ENCODE data around the gene RTN1. TPM values are rescaled to one million over a fixed set of nuclear protein-coding genes. Genes with fewer than 3 reads are reported as not detected.

The RTN1 gene
- total and polyA plus RNA-seq, 9 of the 15 experiments (the other 6 are each of a cell fraction or from before 2014, with no cell fraction given), result 0.03 to 0.09 TPM; not detected in 7

DNA sequence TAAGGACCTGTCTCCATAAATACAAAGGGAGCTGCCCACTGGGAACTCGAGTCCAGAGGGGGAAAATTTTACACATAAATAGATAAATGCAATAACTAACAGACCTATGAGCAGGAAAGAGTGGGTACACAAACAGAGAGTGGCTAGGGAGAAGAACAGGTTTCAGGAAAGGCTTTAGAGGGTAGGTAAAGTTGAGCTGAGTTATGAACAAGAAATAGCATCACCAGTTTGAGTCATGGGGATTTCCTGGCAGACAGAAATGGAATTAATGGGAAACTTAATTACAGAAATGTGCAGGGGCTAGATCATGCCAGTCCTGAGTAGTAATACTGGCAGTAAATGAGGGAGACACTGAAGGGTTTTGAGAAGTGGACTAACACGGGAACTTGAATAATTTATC lies 236.0 kb downstream of the RTN1 start:
- ChIA-PET CTCF (ENCODE audit: low intra/inter-chr PET ratio) (no interaction called here), POLR2A (no interaction called here)
- BruUV-seq (replicated peaks), result no TSS peak
- peaks cover 0 to 6% of the 10 kb centered on the region in 2 experiments; a peak in 2 of 5 replicates for H3K4me1 ChIP-seq (replicated peaks in 1 of 2; ENCODE audit: control insufficient read depth in 2 of 2, insufficient read depth in 2 of 2, low read length in 2 of 2)
- no peaks in the 10 kb centered on the region for H3K9me1 ChIP-seq (ENCODE audit: control insufficient read depth, insufficient read depth, low read length)
- no peaks in the 10 kb centered on the region for H3K9me3 ChIP-seq (replicated peaks; ENCODE audit: control insufficient read depth, insufficient read depth, low read depth, low read length)
- 0% methylated on average over 2 of the region's 2 CpGs for WGBS (ENCODE audit: insufficient coverage, low coverage, missing lambda C conversion rate)
- intact Hi-C loops (cut with micrococcal nuclease), result loop anchor here (5.0 kb wide), 3 partner anchors 263 to 533 kb away; partner anchors contain the start of gene DHRS7
- no peak overlapping the region for H3K4me2 ChIP-seq (ENCODE audit: insufficient read depth, low read length)
- in situ Hi-C loops (cut with MboI), result no loop called here
- no peaks in the 10 kb centered on the region for H3K36me3 ChIP-seq (ENCODE audit: control insufficient read depth, insufficient read depth, low read length)
- FAIRE-seq (no peak), ATAC-seq (no peak), DNase-seq (ENCODE audit: extremely low read depth in 1 of 4, low spot score in 3 of 4) (no peak)
- 0 out of 5 replicates have a peak, but pooled peaks cover 0 to 5% of the 10 kb centered on the region in 2 experiments for H3K27me3 ChIP-seq (ENCODE audit: control insufficient read depth in 2 of 2, insufficient read depth in 2 of 2, low read length in 2 of 2)
- no peak overlapping the region for H2AFZ ChIP-seq (ENCODE audit: low read depth, low read length)
- TF ChIP-seq, protein P1, sequence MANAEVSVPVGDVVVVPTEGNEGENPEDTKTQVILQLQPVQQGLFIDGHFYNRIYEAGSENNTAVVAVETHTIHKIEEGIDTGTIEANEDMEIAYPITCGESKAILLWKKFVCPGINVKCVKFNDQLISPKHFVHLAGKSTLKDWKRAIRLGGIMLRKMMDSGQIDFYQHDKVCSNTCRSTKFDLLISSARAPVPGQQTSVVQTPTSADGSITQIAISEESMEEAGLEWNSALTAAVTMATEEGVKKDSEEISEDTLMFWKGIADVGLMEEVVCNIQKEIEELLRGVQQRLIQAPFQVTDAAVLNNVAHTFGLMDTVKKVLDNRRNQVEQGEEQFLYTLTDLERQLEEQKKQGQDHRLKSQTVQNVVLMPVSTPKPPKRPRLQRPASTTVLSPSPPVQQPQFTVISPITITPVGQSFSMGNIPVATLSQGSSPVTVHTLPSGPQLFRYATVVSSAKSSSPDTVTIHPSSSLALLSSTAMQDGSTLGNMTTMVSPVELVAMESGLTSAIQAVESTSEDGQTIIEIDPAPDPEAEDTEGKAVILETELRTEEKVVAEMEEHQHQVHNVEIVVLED (CRISPR knock-in tag; IDR thresholded peaks at IDR 0.05), result no peak
- TF ChIP-seq ZNF717 (CRISPR knock-in tag; IDR thresholded peaks at IDR 0.05), result no peak
- TF ChIP-seq, protein P2, sequence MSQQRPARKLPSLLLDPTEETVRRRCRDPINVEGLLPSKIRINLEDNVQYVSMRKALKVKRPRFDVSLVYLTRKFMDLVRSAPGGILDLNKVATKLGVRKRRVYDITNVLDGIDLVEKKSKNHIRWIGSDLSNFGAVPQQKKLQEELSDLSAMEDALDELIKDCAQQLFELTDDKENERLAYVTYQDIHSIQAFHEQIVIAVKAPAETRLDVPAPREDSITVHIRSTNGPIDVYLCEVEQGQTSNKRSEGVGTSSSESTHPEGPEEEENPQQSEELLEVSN (IDR thresholded peaks at IDR 0.05; ENCODE audit: borderline replicate concordance in 1 of 2, extremely low read depth in 1 of 2, insufficient read depth in 1 of 2, insufficient read length in 1 of 2, low read depth in 1 of 2, low read length in 1 of 2, poor library complexity in 1 of 2, severe bottlenecking in 1 of 2), result no peak
- TF ChIP-seq, protein P3, sequence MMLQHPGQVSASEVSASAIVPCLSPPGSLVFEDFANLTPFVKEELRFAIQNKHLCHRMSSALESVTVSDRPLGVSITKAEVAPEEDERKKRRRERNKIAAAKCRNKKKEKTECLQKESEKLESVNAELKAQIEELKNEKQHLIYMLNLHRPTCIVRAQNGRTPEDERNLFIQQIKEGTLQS (IDR thresholded peaks at IDR 0.05), result no peak
- TF ChIP-seq, protein P3 (CRISPR knock-in tag; conservative IDR thresholded peaks at IDR 0.05), result no peak
- no peak for TF ChIP-seq ZFP30 (CRISPR knock-in tag; IDR thresholded peaks at IDR 0.05; ENCODE audit: borderline replicate concordance)
- TF ChIP-seq, protein P4, sequence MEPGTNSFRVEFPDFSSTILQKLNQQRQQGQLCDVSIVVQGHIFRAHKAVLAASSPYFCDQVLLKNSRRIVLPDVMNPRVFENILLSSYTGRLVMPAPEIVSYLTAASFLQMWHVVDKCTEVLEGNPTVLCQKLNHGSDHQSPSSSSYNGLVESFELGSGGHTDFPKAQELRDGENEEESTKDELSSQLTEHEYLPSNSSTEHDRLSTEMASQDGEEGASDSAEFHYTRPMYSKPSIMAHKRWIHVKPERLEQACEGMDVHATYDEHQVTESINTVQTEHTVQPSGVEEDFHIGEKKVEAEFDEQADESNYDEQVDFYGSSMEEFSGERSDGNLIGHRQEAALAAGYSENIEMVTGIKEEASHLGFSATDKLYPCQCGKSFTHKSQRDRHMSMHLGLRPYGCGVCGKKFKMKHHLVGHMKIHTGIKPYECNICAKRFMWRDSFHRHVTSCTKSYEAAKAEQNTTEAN (CRISPR knock-in tag; IDR thresholded peaks at IDR 0.05), result no peak
- no peak overlapping the region for H3K27ac ChIP-seq (ENCODE audit: extremely low read depth, low read depth, low read length)
- no peak overlapping the region for H3K9ac ChIP-seq (ENCODE audit: insufficient read depth in 1 of 2, low read depth in 2 of 2, low read length in 2 of 2)
- no peak overlapping the region for H3K4me3 ChIP-seq
- H4K20me1 ChIP-seq (replicated peaks; ENCODE audit: control insufficient read depth, insufficient read depth, low read length), result no peaks in the 10 kb centered on the region
- no peaks in the 10 kb centered on the region for H3K79me2 ChIP-seq (ENCODE audit: control insufficient read depth, insufficient read depth, low read length)

Data from K562 (cell line).